ENCODE data around the gene FREM3. TPM values are rescaled to one million over a fixed set of nuclear protein-coding genes. Genes with fewer than 3 reads are reported as not detected.
"Not testable (repeated sequence)": the region's sequence is repeated elsewhere in the genome, so short reads cannot be mapped to it uniquely, and the experiment has no call there.

FREM3 gene
- total and polyA plus RNA-seq, 2 donors (not counting 1 experiment from before 2014, with no cell fraction given) = not detected

DNA sequence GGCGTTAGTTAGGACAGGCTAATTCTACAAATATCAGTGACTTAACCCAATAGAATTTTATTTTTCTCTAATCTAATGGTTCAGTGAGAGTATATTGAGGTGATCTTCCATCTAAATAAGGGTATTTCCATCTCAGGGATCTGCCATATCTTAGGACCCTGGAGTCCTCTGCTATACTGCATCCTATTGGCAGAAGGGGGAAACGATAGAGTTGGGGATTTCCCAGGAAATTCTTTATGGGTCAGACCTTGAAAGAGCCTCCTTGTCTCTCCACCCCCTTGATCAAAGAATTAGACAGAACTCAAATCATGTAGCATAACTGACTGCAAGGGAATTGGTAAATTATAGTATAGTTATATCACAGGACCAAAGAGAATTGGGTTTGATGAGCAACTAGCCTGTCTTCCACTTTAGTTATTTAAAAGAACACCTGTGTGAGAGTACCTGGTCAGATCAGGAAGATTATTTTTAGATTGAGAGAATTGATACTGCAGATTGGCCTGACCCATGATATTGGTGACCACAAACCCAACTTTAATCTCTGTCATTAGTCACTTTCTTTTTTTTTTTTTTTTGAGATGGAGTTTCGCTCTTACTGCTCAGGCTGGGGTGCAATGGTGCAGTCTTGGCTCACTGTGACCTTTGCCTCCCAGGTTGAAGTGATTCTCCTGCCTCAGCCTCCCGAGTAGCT lies 161.4 kb downstream of the FREM3 start:
- TF ChIP-seq EZH2 (IDR thresholded peaks at IDR 0.05; ENCODE audit: low read length, missing control alignments) = no peak
- TF ChIP-seq, protein P1, sequence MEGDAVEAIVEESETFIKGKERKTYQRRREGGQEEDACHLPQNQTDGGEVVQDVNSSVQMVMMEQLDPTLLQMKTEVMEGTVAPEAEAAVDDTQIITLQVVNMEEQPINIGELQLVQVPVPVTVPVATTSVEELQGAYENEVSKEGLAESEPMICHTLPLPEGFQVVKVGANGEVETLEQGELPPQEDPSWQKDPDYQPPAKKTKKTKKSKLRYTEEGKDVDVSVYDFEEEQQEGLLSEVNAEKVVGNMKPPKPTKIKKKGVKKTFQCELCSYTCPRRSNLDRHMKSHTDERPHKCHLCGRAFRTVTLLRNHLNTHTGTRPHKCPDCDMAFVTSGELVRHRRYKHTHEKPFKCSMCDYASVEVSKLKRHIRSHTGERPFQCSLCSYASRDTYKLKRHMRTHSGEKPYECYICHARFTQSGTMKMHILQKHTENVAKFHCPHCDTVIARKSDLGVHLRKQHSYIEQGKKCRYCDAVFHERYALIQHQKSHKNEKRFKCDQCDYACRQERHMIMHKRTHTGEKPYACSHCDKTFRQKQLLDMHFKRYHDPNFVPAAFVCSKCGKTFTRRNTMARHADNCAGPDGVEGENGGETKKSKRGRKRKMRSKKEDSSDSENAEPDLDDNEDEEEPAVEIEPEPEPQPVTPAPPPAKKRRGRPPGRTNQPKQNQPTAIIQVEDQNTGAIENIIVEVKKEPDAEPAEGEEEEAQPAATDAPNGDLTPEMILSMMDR (conservative IDR thresholded peaks at IDR 0.05 in 1 of 2, IDR thresholded peaks at IDR 0.05 in 1 of 2; ENCODE audit: low read depth in 1 of 2, low read length in 2 of 2) = no peak
- no peaks in the 10 kb centered on the region for H3K9me3 ChIP-seq (ENCODE audit: control insufficient read depth, insufficient read depth, low read depth, low read length)
- no peaks in the 10 kb centered on the region for H3K79me2 ChIP-seq (ENCODE audit: control insufficient read depth, insufficient read depth, low read length)
- DNase-seq (ENCODE audit: low read depth in 2 of 2) = no peak
- H3K4me3 ChIP-seq (replicated peaks in 1 of 4; ENCODE audit: control extremely low read depth in 1 of 4, insufficient read depth in 1 of 4, low read depth in 3 of 4, low read length in 4 of 4) = no peak overlapping the region
- no peak overlapping the region for H3K27ac ChIP-seq (ENCODE audit: insufficient read depth, low read length)
- no peaks in the 10 kb centered on the region for H3K27me3 ChIP-seq (ENCODE audit: control insufficient read depth, insufficient read depth, low read length)
- H3K4me2 ChIP-seq (ENCODE audit: extremely low read depth, insufficient read depth, low read length) = no peak overlapping the region
- H3K4me1 ChIP-seq (ENCODE audit: control insufficient read depth, extremely low read depth, insufficient read depth, low read length) = no peaks in the 10 kb centered on the region
- H3K36me3 ChIP-seq (ENCODE audit: control insufficient read depth, insufficient read depth, low read length) = peaks cover 14% of the 10 kb centered on the region
- H2AFZ ChIP-seq (ENCODE audit: low read length) = no peak overlapping the region
- no peak overlapping the region for H3K9ac ChIP-seq (ENCODE audit: insufficient read depth, low read length)
- H4K20me1 ChIP-seq (ENCODE audit: control insufficient read depth, extremely low read depth, insufficient read depth, low read length) = no peaks in the 10 kb centered on the region

DNA sequence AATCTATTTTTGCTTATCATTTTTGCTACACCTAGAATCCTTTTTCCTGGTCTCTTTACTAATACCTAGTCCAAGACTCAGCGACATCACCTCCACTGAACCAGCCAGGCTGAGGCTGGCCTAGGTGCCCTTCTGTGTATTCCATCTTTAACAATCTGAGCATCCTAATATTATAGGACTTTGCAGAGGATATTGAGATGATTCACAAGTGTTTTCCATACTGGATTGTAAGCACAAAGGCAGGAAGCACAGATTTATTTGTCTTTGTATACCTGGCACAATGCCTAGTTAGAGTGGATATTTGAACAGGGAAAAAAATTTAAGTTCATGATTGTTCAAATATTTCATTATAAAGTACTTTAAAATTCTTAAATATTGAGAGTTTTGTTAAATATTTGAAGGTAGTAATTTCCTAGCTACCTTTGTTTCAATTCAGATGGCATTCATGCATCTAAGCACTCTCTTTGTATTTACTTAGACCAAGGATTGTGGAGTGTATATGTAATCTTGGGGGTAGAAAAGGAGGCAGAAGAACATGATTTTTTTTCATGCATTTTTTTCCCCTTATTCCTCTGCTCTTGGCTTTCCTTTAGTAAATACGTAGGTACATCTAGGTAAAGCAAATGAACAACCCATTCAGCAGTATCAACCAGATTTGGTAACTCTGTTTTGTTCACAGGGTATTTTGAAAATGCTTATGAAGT lies 168.5 kb downstream of the FREM3 start:
- no peaks in the 10 kb centered on the region for H3K4me1 ChIP-seq (ENCODE audit: control insufficient read depth, extremely low read depth, insufficient read depth, low read length)
- no peak overlapping the region for H3K4me2 ChIP-seq (ENCODE audit: extremely low read depth, insufficient read depth, low read length)
- no peaks in the 10 kb centered on the region for H4K20me1 ChIP-seq (ENCODE audit: control insufficient read depth, extremely low read depth, insufficient read depth, low read length)
- H3K27me3 ChIP-seq (ENCODE audit: control insufficient read depth, insufficient read depth, low read length) = no peaks in the 10 kb centered on the region
- TF ChIP-seq, protein P1 (conservative IDR thresholded peaks at IDR 0.05 in 1 of 2, IDR thresholded peaks at IDR 0.05 in 1 of 2; ENCODE audit: low read depth in 1 of 2, low read length in 2 of 2) = no peak
- TF ChIP-seq EZH2 (IDR thresholded peaks at IDR 0.05; ENCODE audit: low read length, missing control alignments) = no peak
- H3K27ac ChIP-seq (ENCODE audit: insufficient read depth, low read length) = no peak overlapping the region
- no peak overlapping the region for H3K9ac ChIP-seq (ENCODE audit: insufficient read depth, low read length)
- H3K4me3 ChIP-seq (replicated peaks in 1 of 4; ENCODE audit: control extremely low read depth in 1 of 4, insufficient read depth in 1 of 4, low read depth in 3 of 4, low read length in 4 of 4) = no peak overlapping the region
- peaks cover 11% of the 10 kb centered on the region for H3K36me3 ChIP-seq (ENCODE audit: control insufficient read depth, insufficient read depth, low read length)
- H3K9me3 ChIP-seq (ENCODE audit: control insufficient read depth, insufficient read depth, low read depth, low read length) = no peaks in the 10 kb centered on the region
- no peak overlapping the region for H2AFZ ChIP-seq (ENCODE audit: low read length)
- peak; percentile 20 to 24 for DNase-seq (ENCODE audit: low read depth in 2 of 2)
- H3K79me2 ChIP-seq (ENCODE audit: control insufficient read depth, insufficient read depth, low read length) = no peaks in the 10 kb centered on the region

DNA sequence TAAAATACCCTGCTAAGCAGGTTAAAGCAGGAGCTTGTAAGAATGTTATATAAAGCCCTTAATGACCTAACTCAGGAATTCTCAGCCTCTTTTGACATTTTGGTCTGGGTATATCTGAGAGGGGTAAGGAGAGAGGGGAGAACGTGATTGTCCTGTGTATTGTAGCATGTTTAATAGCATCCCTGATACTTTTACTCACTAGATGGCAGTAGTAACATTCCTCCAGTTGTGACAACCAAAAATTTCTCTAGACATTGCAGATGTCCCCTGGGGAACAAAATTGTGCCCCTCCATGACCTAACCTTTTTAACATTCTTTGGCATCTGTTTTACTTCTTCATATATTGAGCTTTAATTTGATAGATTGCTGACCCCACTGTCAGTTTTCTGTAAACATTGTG lies 169.1 kb downstream of the FREM3 start:
- no peaks in the 10 kb centered on the region for H4K20me1 ChIP-seq (ENCODE audit: control insufficient read depth, extremely low read depth, insufficient read depth, low read length)
- DNase-seq (ENCODE audit: low read depth in 2 of 2) = peak in 1 of 2 donors; percentile 22
- H3K79me2 ChIP-seq (ENCODE audit: control insufficient read depth, insufficient read depth, low read length) = no peaks in the 10 kb centered on the region

DNA sequence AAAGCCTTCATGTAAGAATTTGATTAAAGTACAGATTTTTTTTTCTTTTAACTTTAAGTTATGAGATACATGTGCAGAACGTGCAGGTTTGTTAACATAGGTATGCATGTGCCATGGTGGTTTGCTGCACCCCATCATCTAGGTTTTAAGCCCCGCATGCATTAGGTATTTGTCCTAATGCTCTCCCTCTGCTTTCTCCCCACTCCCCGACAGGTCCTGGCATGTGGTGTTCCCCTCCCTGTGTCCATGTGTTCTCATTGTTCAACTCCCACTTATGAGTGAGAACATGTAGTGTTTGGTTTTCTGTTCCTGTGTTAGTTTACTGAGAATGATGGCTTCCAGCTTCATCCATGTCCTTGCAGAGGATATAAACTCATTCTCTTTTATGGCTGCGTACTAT lies 172.4 kb downstream of the FREM3 start:
- not testable (repeated sequence) for H2AFZ ChIP-seq (ENCODE audit: low read length); H3K36me3 ChIP-seq (ENCODE audit: control insufficient read depth, insufficient read depth, low read length); H3K9ac ChIP-seq (ENCODE audit: insufficient read depth, low read length); H3K9me3 ChIP-seq (ENCODE audit: control insufficient read depth, insufficient read depth, low read depth, low read length); H3K4me3 ChIP-seq (replicated peaks in 1 of 4; ENCODE audit: control extremely low read depth in 1 of 4, insufficient read depth in 1 of 4, low read depth in 3 of 4, low read length in 4 of 4); H3K27ac ChIP-seq (ENCODE audit: insufficient read depth, low read length); H3K4me2 ChIP-seq (ENCODE audit: extremely low read depth, insufficient read depth, low read length); H4K20me1 ChIP-seq (ENCODE audit: control insufficient read depth, extremely low read depth, insufficient read depth, low read length); H3K79me2 ChIP-seq (ENCODE audit: control insufficient read depth, insufficient read depth, low read length); H3K4me1 ChIP-seq (ENCODE audit: control insufficient read depth, extremely low read depth, insufficient read depth, low read length); DNase-seq (ENCODE audit: low read depth in 2 of 2); H3K27me3 ChIP-seq (ENCODE audit: control insufficient read depth, insufficient read depth, low read length)

More for the DNA sequence above, 169.1 kb downstream of the FREM3 start:
- no peak overlapping the region for H3K4me2 ChIP-seq (ENCODE audit: extremely low read depth, insufficient read depth, low read length)
- TF ChIP-seq EZH2 (IDR thresholded peaks at IDR 0.05; ENCODE audit: low read length, missing control alignments) = no peak
- TF ChIP-seq, protein P1 (conservative IDR thresholded peaks at IDR 0.05 in 1 of 2, IDR thresholded peaks at IDR 0.05 in 1 of 2; ENCODE audit: low read depth in 1 of 2, low read length in 2 of 2) = peak; percentile 46 to 55
- no peak overlapping the region for H3K9ac ChIP-seq (ENCODE audit: insufficient read depth, low read length)
- no peaks in the 10 kb centered on the region for H3K4me1 ChIP-seq (ENCODE audit: control insufficient read depth, extremely low read depth, insufficient read depth, low read length)
- no peaks in the 10 kb centered on the region for H3K9me3 ChIP-seq (ENCODE audit: control insufficient read depth, insufficient read depth, low read depth, low read length)
- no peaks in the 10 kb centered on the region for H3K27me3 ChIP-seq (ENCODE audit: control insufficient read depth, insufficient read depth, low read length)
- H3K4me3 ChIP-seq (replicated peaks in 1 of 4; ENCODE audit: control extremely low read depth in 1 of 4, insufficient read depth in 1 of 4, low read depth in 3 of 4, low read length in 4 of 4) = no peak overlapping the region
- no peak overlapping the region for H2AFZ ChIP-seq (ENCODE audit: low read length)
- H3K27ac ChIP-seq (ENCODE audit: insufficient read depth, low read length) = no peak overlapping the region
- H3K36me3 ChIP-seq (ENCODE audit: control insufficient read depth, insufficient read depth, low read length) = peaks cover 9% of the 10 kb centered on the region
